Measurements from ENCODE around the gene PSTPIP2. TPM values are rescaled to one million over a fixed set of nuclear protein-coding genes. Genes with fewer than 3 reads are reported as not detected.

The PSTPIP2 gene
- total and polyA plus RNA-seq, 2 experiments from 2014 or later = 1.4 to 2.6 TPM

GRCh38 chr18:46040033-46040746 is 31.9 kb downstream of the PSTPIP2 start:
- DNase-seq (ENCODE audit: low spot score) (no peak), ATAC-seq (no peak)
- H3K27me3 ChIP-seq (ENCODE audit: insufficient read depth) = no peaks in the 10 kb centered on the region
- no peaks in the 10 kb centered on the region for H3F3A ChIP-seq (replicated peaks; ENCODE audit: low read depth)
- peaks cover 8% of the 10 kb centered on the region; the same call in 1 of the 2 replicates for H3K4me1 ChIP-seq (ENCODE audit: insufficient read depth)
- Mint-ChIP-seq H3K27me3 (ENCODE audit: insufficient read depth, low read depth, poor library complexity) (peaks cover 3% of the 10 kb centered on the region), H3K4me1 (peaks cover 8% of the 10 kb centered on the region; the same call in 2 of the 3 replicates), H3K4me3 (no peak overlapping the region), H3K27ac (no peak overlapping the region; the same call in 1 of the 2 replicates), H3K9me3 (no peaks in the 10 kb centered on the region), H3K36me3 (ENCODE audit: low read depth) (no peaks in the 10 kb centered on the region)
- peaks cover 9% of the 10 kb centered on the region for H3K9me2 ChIP-seq (ENCODE audit: insufficient read depth)
- H3K4me2 ChIP-seq = no peak overlapping the region
- H3K27ac ChIP-seq (ENCODE audit: low read depth) = no peak overlapping the region
- H3K36me3 ChIP-seq (ENCODE audit: insufficient read depth) = no peaks in the 10 kb centered on the region
- H2AFZ ChIP-seq = no peak overlapping the region
- H4K20me1 ChIP-seq (replicated peaks; ENCODE audit: insufficient read depth) = 0 out of 2 replicates have a peak, but pooled peaks cover 3% of the 10 kb centered on the region
- H3K4me3 ChIP-seq = no peak overlapping the region
- no peaks in the 10 kb centered on the region for H3K79me2 ChIP-seq (replicated peaks; ENCODE audit: insufficient read depth)
- no peak for TF ChIP-seq EZH2phosphoT487 (IDR thresholded peaks at IDR 0.05; ENCODE audit: unreplicated experiment)
- no peak for TF ChIP-seq JUNB (IDR thresholded peaks at IDR 0.05; ENCODE audit: unreplicated experiment)
- TF ChIP-seq, protein P1, sequence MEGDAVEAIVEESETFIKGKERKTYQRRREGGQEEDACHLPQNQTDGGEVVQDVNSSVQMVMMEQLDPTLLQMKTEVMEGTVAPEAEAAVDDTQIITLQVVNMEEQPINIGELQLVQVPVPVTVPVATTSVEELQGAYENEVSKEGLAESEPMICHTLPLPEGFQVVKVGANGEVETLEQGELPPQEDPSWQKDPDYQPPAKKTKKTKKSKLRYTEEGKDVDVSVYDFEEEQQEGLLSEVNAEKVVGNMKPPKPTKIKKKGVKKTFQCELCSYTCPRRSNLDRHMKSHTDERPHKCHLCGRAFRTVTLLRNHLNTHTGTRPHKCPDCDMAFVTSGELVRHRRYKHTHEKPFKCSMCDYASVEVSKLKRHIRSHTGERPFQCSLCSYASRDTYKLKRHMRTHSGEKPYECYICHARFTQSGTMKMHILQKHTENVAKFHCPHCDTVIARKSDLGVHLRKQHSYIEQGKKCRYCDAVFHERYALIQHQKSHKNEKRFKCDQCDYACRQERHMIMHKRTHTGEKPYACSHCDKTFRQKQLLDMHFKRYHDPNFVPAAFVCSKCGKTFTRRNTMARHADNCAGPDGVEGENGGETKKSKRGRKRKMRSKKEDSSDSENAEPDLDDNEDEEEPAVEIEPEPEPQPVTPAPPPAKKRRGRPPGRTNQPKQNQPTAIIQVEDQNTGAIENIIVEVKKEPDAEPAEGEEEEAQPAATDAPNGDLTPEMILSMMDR (conservative IDR thresholded peaks at IDR 0.05; ENCODE audit: low read depth in 2 of 2) = no peak
- no peak for TF ChIP-seq EZH2 (IDR thresholded peaks at IDR 0.05; ENCODE audit: low read depth, unreplicated experiment)
- no peak for TF ChIP-seq POLR2AphosphoS5 (IDR thresholded peaks at IDR 0.05; ENCODE audit: low read depth)
- TF ChIP-seq ZNF114 (CRISPR knock-in tag; IDR thresholded peaks at IDR 0.05) = no peak
- no peak for TF ChIP-seq ETS1 (IDR thresholded peaks at IDR 0.05)
- no peak for TF ChIP-seq NANOG (IDR thresholded peaks at IDR 0.05; ENCODE audit: borderline replicate concordance)
- no peak for TF ChIP-seq STAT1 (IDR thresholded peaks at IDR 0.05; ENCODE audit: unreplicated experiment)
- no peak for TF ChIP-seq CREB1 (CRISPR knock-in tag; IDR thresholded peaks at IDR 0.05; ENCODE audit: low read depth)
- TF ChIP-seq ZNF331 (CRISPR knock-in tag; IDR thresholded peaks at IDR 0.05; ENCODE audit: low read depth) = no peak
- TF ChIP-seq, protein P2, sequence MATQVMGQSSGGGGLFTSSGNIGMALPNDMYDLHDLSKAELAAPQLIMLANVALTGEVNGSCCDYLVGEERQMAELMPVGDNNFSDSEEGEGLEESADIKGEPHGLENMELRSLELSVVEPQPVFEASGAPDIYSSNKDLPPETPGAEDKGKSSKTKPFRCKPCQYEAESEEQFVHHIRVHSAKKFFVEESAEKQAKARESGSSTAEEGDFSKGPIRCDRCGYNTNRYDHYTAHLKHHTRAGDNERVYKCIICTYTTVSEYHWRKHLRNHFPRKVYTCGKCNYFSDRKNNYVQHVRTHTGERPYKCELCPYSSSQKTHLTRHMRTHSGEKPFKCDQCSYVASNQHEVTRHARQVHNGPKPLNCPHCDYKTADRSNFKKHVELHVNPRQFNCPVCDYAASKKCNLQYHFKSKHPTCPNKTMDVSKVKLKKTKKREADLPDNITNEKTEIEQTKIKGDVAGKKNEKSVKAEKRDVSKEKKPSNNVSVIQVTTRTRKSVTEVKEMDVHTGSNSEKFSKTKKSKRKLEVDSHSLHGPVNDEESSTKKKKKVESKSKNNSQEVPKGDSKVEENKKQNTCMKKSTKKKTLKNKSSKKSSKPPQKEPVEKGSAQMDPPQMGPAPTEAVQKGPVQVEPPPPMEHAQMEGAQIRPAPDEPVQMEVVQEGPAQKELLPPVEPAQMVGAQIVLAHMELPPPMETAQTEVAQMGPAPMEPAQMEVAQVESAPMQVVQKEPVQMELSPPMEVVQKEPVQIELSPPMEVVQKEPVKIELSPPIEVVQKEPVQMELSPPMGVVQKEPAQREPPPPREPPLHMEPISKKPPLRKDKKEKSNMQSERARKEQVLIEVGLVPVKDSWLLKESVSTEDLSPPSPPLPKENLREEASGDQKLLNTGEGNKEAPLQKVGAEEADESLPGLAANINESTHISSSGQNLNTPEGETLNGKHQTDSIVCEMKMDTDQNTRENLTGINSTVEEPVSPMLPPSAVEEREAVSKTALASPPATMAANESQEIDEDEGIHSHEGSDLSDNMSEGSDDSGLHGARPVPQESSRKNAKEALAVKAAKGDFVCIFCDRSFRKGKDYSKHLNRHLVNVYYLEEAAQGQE (IDR thresholded peaks at IDR 0.05; ENCODE audit: unreplicated experiment) = no peak
- TF ChIP-seq ZNF462 (CRISPR knock-in tag; IDR thresholded peaks at IDR 0.05) = no peak
